CD4-positive, alpha-beta memory T cell (primary cell): ENCODE measurements around the gene PNMA8C. TPM values are rescaled to one million over a fixed set of nuclear protein-coding genes. Genes with fewer than 3 reads are reported as not detected.

Experiments
- CTCF ChIA-PET: fragments of 350-600 bp; sonication (Branson Sonifier 250); formaldehyde crosslinking; loops from one replicate; lab custom pipeline; 2021; ENCODE audit warnings: inconsistent platforms; ENCODE audit not compliant: partially characterized antibody; lab: Charles Lee
- POLR2A ChIA-PET: fragments of 350-600 bp; sonication (Branson Sonifier 250); formaldehyde crosslinking; loops from one replicate; lab custom pipeline; 2021; ENCODE audit not compliant: partially characterized antibody; lab: Charles Lee
- DNase-seq, 5 donors: peaks; one replicate each; pipeline versions ENCODE4 v3.0.0 to v3.0.0-alpha.2; 2020 to 2022; ENCODE audit warnings: mixed read lengths in 1 of 5
- H3K27ac ChIP-seq: one replicate; pipeline ENCODE4 v1.7.0; 2013; ENCODE audit warnings: low read depth, low read length
- H3K27me3 ChIP-seq: 2 replicates; pipeline ENCODE4 v1.7.0; 2013; ENCODE audit warnings: mild to moderate bottlenecking, low read length, moderate library complexity; ENCODE audit not compliant: insufficient read depth
- H3K36me3 ChIP-seq: 2 replicates; pipeline ENCODE4 v1.7.0; 2013; ENCODE audit warnings: mild to moderate bottlenecking, low read length, moderate library complexity; ENCODE audit not compliant: insufficient read depth
- H3K4me1 ChIP-seq: 2 replicates; pipeline ENCODE4 v1.7.0; 2013; ENCODE audit warnings: mild to moderate bottlenecking, low read length, moderate library complexity; ENCODE audit not compliant: insufficient read depth
- H3K4me3 ChIP-seq, 2 donors: one replicate each; pipeline ENCODE4 v1.7.0; 2013; ENCODE audit warnings: low read length in 2 of 2, mild to moderate bottlenecking in 1 of 2
- H3K9me3 ChIP-seq, 2 donors: one replicate each; pipeline ENCODE4 v1.7.0; 2013; ENCODE audit warnings: low read length in 2 of 2, control low read depth in 1 of 2; ENCODE audit not compliant: control insufficient read depth in 1 of 2
- H3K27ac Mint-ChIP-seq, 7 donors: one replicate each; pipeline ENCODE4 v1.8.0; 2020 to 2021; ENCODE audit warnings: mixed read lengths in 7 of 7, mild to moderate bottlenecking in 6 of 7, inconsistent platforms in 3 of 7, moderate library complexity in 3 of 7
- H3K27me3 Mint-ChIP-seq, 2 donors: one replicate each; pipeline ENCODE4 v1.8.0; 2020 to 2021; ENCODE audit warnings: mixed read lengths in 2 of 2
- H3K36me3 Mint-ChIP-seq, 2 donors: one replicate each; pipeline ENCODE4 v1.8.0; 2020 to 2021; ENCODE audit warnings: mixed read lengths in 2 of 2, inconsistent platforms in 1 of 2, mild to moderate bottlenecking in 1 of 2
- H3K4me1 Mint-ChIP-seq, 4 donors: one replicate each; pipeline ENCODE4 v1.8.0; 2020 to 2021; ENCODE audit warnings: mixed read lengths in 4 of 4, mild to moderate bottlenecking in 1 of 4
- H3K4me3 Mint-ChIP-seq, 8 donors: one replicate each; pipeline ENCODE4 v1.8.0; 2020 to 2021; ENCODE audit warnings: mixed read lengths in 8 of 8, mild to moderate bottlenecking in 7 of 8, moderate library complexity in 6 of 8, inconsistent platforms in 3 of 8
- H3K9me3 Mint-ChIP-seq, 8 donors: one replicate each; pipeline ENCODE4 v1.8.0; 2020 to 2021; ENCODE audit warnings: mixed read lengths in 8 of 8, mild to moderate bottlenecking in 5 of 8, inconsistent platforms in 3 of 8, moderate library complexity in 1 of 8
- intact Hi-C: fragments of 100-400 bp; cut with micrococcal nuclease; formaldehyde crosslinking; loops from one replicate; pipeline ENCODE4 v1.15.1; 2023
- polyA plus RNA-seq, 2 donors: library from polyadenylated mRNA; unstranded; fragments of 300-500 nt; fragmentation: Illumina TruSeq; gene quantifications; one replicate each; pipeline ENCODE4 v1.2.3, GENCODE V29; 2021
- total RNA-seq, 2 experiments: library from RNA; stranded (reverse); gene quantifications; one replicate each; pipeline ENCODE4 v1.2.3, GENCODE V29; 2021

Gene PNMA8C
- total and polyA plus RNA-seq, 4 experiments from 2014 or later: not detected

DNA sequence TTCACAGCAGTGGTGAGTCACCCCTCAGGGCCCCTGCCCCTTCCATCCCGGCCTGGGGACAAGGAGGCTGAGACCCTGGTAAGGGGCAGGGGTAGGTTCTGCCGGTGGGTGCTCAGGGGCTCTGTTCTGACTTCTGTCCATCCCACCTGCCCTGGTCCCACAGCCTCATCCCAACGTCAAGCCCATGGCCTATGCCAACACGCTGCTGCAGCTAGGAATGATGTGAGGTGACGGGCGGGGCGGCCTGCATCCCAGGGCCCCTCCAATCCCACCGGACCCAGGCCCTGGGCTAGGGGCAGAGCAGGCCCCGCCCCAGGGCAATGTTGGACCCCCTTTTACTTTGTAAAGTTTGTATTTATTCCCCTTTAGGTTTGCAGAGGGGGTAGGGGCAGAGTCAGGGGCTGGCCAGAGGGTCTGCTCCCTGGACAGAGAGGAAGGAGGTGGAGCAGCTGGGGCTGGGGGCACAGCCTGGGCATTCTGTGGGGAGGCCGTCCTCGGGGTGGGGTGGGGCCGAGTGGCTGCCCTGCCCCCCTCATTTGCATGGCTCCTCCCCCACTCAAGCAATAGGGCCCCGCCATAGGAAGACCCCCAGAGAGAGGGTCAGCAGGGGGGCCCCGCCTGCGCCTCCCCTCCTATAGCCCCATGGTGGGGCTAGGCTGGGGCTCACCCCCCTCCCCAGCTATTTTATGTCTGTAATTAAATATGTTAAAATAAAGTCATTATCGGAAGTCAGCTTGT is 38.4 kb downstream of the PNMA8C start:
- Mint-ChIP-seq H3K4me3 (no peak overlapping the region), H3K27ac (no peak overlapping the region), H3K36me3 (peaks cover 42 to 51% of the 10 kb centered on the region in 2 donors), H3K27me3 (no peaks in the 10 kb centered on the region), H3K9me3 (peaks cover 0 to 2% (median 0%) of the 10 kb centered on the region in 8 donors), H3K4me1 (peaks cover 0 to 5% (median 2%) of the 10 kb centered on the region in 4 donors)
- H3K4me3 ChIP-seq: no peak overlapping the region
- H3K27ac ChIP-seq: no peak overlapping the region
- H3K9me3 ChIP-seq: no peaks in the 10 kb centered on the region
- ChIA-PET CTCF (interaction anchor here (1.0 kb wide), 1 partner anchor 43 kb away, joined by 3 read pairs; the partner anchor contains the start of gene PPP5C), POLR2A (no interaction called here)
- peaks cover 21% of the 10 kb centered on the region for H3K36me3 ChIP-seq
- no peak for DNase-seq
- no peaks in the 10 kb centered on the region for H3K4me1 ChIP-seq
- no peaks in the 10 kb centered on the region for H3K27me3 ChIP-seq
- intact Hi-C loops: no loop called here

DNA sequence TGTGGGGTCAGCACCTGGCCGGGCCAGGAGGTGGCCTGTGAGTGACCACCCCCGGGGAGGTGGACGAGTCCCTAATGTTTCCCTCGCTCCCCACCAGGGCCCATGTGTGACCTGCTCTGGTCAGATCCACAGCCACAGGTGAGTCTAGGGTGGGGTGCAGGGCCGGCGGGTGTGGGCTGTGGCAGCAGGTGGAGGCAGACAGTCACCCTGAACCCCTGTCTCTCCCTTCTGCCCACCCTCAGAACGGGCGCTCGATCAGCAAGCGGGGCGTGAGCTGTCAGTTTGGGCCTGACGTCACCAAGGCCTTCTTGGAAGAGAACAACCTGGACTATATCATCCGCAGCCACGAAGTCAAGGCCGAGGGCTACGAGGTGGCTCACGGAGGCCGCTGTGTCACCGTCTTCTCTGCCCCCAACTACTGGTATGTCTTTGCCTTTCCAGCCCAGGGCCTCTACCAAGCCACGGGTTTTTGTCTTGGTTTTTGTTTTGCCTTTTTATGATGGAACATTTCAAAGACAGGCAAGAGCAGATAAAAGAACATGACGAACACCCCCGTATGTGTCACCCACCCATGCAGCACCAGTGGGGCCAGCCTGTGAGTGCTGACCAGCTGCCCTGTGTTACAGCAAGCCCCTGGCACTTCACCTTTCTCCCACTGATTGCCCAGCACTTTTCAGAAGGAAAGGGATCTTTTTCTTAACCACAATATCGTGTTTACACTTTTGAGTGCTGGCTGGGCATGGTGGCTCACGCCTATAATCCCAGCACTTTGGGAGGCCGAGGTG is 40.2 kb downstream of the PNMA8C start:
- ChIA-PET POLR2A (no interaction called here), CTCF (no interaction called here)
- Histone ChIP-seq H3K36me3 (peaks cover 38% of the 10 kb centered on the region), H3K4me3 (no peak overlapping the region), H3K27ac (no peak overlapping the region), H3K9me3 (no peaks in the 10 kb centered on the region), H3K27me3 (no peaks in the 10 kb centered on the region), H3K4me1 (no peaks in the 10 kb centered on the region)
- H3K27me3 Mint-ChIP-seq: no peaks in the 10 kb centered on the region
- H3K36me3 Mint-ChIP-seq: peaks cover 55 to 65% of the 10 kb centered on the region in 2 donors
- no peak overlapping the region for H3K27ac Mint-ChIP-seq
- no peak overlapping the region for H3K4me3 Mint-ChIP-seq
- intact Hi-C loops: no loop called here
- peaks cover 0 to 2% (median 0%) of the 10 kb centered on the region in 8 donors for H3K9me3 Mint-ChIP-seq
- DNase-seq: no peak
- peaks cover 0 to 5% (median 0%) of the 10 kb centered on the region in 4 donors for H3K4me1 Mint-ChIP-seq

GRCh38 chr19:46387713-46388130 is 41.0 kb downstream of the PNMA8C start:
- Mint-ChIP-seq H3K4me1 (peaks cover 0 to 5% (median 0%) of the 10 kb centered on the region in 4 donors), H3K27ac (no peak overlapping the region), H3K4me3 (no peak overlapping the region), H3K27me3 (no peaks in the 10 kb centered on the region), H3K36me3 (peaks cover 61 to 68% of the 10 kb centered on the region in 2 donors), H3K9me3 (peaks cover 0 to 2% (median 0%) of the 10 kb centered on the region in 8 donors)
- ChIA-PET POLR2A (no interaction called here), CTCF (no interaction called here)
- no peak for DNase-seq
- no peaks in the 10 kb centered on the region for H3K4me1 ChIP-seq
- no peak overlapping the region for H3K27ac ChIP-seq
- no peak overlapping the region for H3K4me3 ChIP-seq
- intact Hi-C loops: no loop called here
- H3K9me3 ChIP-seq: no peaks in the 10 kb centered on the region
- no peaks in the 10 kb centered on the region for H3K27me3 ChIP-seq
- peaks cover 46% of the 10 kb centered on the region for H3K36me3 ChIP-seq

GRCh38 chr19:46386996-46387712 is 41.6 kb downstream of the PNMA8C start:
- no peaks in the 10 kb centered on the region for H3K4me1 Mint-ChIP-seq
- H3K4me3 ChIP-seq: no peak overlapping the region
- H3K9me3 Mint-ChIP-seq: peaks cover 0 to 2% (median 0%) of the 10 kb centered on the region in 8 donors
- H3K27me3 ChIP-seq: no peaks in the 10 kb centered on the region
- POLR2A ChIA-PET: no interaction called here
- intact Hi-C loops: no loop called here
- no peak overlapping the region for H3K4me3 Mint-ChIP-seq
- no peak for DNase-seq
- no peaks in the 10 kb centered on the region for H3K27me3 Mint-ChIP-seq
- no peaks in the 10 kb centered on the region for H3K4me1 ChIP-seq
- H3K36me3 ChIP-seq: peaks cover 51% of the 10 kb centered on the region
- no peaks in the 10 kb centered on the region for H3K9me3 ChIP-seq
- no peak overlapping the region for H3K27ac ChIP-seq
- peaks cover 62 to 68% of the 10 kb centered on the region in 2 donors for H3K36me3 Mint-ChIP-seq
- CTCF ChIA-PET: interaction anchor here (0.9 kb wide), 1 partner anchor 8 kb away, joined by 3 read pairs; no protein-coding TSS in a partner anchor
- H3K27ac Mint-ChIP-seq: no peak overlapping the region

GRCh38 chr19:46386151-46386550 is 42.6 kb downstream of the PNMA8C start:
- Mint-ChIP-seq H3K36me3 (peaks cover 59 to 65% of the 10 kb centered on the region in 2 donors), H3K27me3 (no peaks in the 10 kb centered on the region)
- DNase-seq: no peak

DNA sequence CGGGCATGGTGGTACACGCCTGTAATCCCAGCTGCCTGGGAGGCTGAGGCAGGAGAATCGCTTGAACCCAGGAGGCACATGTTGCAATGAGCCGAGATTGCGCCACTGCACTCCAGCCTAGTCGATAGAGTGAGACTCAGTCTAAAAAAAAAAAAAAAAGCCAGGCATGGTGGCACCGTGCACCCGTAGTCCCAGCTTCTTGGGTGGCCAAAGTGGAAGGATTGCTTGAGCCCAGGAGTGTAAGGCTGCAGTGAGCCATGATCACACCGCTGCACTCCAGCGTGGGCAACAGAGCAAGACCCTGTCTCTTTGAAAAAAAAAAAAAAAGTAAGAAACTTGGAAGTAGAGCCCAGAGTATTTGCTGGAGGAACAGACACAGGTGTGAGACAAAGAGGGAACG is 43.1 kb downstream of the PNMA8C start:
- peaks cover 62 to 69% of the 10 kb centered on the region in 2 donors for H3K36me3 Mint-ChIP-seq
- no peak for DNase-seq
- POLR2A ChIA-PET: no interaction called here

More at GRCh38 chr19:46386151-46386550, 42.6 kb downstream of the PNMA8C start:
- H3K27ac Mint-ChIP-seq: no peak overlapping the region
- ChIA-PET CTCF (interaction anchor here (1.8 kb wide), 1 partner anchor 9 kb away, joined by 6 read pairs; no protein-coding TSS in a partner anchor), POLR2A (no interaction called here)
- H3K9me3 Mint-ChIP-seq: peaks cover 0 to 2% (median 0%) of the 10 kb centered on the region in 8 donors
- no peaks in the 10 kb centered on the region for H3K27me3 ChIP-seq
- no peaks in the 10 kb centered on the region for H3K9me3 ChIP-seq
- H3K4me3 ChIP-seq: no peak overlapping the region
- H3K4me1 ChIP-seq: no peaks in the 10 kb centered on the region
- H3K4me3 Mint-ChIP-seq: no peak overlapping the region
- H3K36me3 ChIP-seq: peaks cover 54% of the 10 kb centered on the region
- H3K27ac ChIP-seq: no peak overlapping the region
- H3K4me1 Mint-ChIP-seq: no peaks in the 10 kb centered on the region
- intact Hi-C loops: no loop called here

More for the DNA sequence above, 43.1 kb downstream of the PNMA8C start:
- Histone ChIP-seq H3K4me1 (no peaks in the 10 kb centered on the region), H3K9me3 (no peaks in the 10 kb centered on the region), H3K4me3 (no peak overlapping the region), H3K36me3 (peaks cover 51% of the 10 kb centered on the region), H3K27ac (no peak overlapping the region), H3K27me3 (no peaks in the 10 kb centered on the region)
- H3K27ac Mint-ChIP-seq: no peak overlapping the region
- H3K27me3 Mint-ChIP-seq: no peaks in the 10 kb centered on the region
- intact Hi-C loops: no loop called here
- no peak overlapping the region for H3K4me3 Mint-ChIP-seq
- peaks cover 0 to 2% (median 0%) of the 10 kb centered on the region in 8 donors for H3K9me3 Mint-ChIP-seq
- H3K4me1 Mint-ChIP-seq: no peaks in the 10 kb centered on the region
- CTCF ChIA-PET: interaction anchor here (1.8 kb wide), 1 partner anchor 9 kb away, joined by 6 read pairs; no protein-coding TSS in a partner anchor
